Endometrial microvascular endothelial cells (primary cell): ENCODE data around the gene CD74. TPM values are rescaled to one million over a fixed set of nuclear protein-coding genes. Genes with fewer than 3 reads are reported as not detected.

Experiments used
- in situ Hi-C: cut with HindIII; loops from 2 replicates; pipeline ENCODE4 v1.10.0; 2017; ENCODE audit warnings: low sequenced_read_pairs, low pct_unique_long_range_greater_than_20kb; ENCODE audit errors: inconsistent ontology term
- total RNA-seq: library from RNA; depleted of rRNA; stranded (reverse); fragments of >200 nt; gene quantifications from one replicate; pipeline ENCODE4 v1.2.3, GENCODE V29; 2015; ENCODE audit errors: inconsistent ontology term

CD74 gene
- total RNA-seq, 1 donor from 2014 or later, result 9.4 TPM

DNA sequence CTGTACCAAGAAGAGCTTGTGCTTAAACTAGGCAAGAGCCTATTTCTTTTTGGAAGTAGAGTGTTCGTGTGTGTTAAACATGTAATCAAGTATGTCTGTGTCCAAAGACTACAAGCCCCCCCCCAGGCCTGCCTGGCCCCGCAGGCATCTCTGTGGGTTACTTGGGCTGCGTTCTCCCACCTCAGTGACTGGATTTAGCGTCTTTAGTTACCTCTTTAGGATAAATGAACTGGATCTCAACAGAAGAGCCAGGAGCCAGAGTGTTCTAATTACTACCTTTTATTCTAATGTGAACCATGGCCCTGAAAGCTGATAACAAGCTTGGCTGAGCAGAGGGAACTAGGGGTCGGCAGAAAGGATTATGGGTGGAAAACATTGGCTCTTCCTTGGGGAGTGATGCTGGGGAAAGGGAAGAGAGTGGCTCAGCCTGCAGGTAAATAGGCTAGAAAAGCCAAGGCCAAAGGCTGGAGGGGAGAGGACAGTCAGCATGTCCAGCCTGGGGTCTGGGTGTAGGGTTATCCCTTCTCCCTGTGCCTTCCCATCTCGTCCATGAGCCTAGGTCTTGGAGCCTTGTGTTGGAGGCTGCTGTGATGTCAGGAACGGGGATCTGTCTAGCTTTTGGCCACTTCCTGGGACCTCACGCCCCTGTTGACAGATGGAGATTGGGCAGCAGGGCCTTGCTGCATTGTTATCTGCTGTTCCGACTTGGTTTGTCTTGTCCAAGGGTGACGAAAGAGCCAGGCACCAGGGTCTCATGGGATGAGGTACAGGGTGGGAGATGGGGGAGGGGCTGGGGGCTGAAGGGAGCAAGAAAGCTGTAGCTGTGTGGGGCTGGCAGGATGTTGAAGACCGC lies 11.1 kb downstream of the CD74 start:
- in situ Hi-C loops, result no loop called here

DNA sequence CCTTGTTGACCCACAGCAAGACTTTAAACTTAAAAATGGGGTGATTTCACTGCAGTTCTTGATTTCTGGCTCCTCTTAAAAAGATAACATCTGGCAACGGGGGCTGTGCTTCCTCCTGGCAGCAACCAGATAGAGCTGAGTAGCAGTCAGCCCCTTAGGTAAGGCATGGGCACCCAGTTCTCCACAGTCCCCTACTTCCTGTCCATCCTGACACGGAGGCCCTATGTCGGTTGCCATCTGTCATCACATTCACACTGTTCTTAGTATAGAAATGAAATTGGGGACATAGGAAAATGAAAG lies 11.7 kb downstream of the CD74 start:
- in situ Hi-C loops, result no loop called here

DNA sequence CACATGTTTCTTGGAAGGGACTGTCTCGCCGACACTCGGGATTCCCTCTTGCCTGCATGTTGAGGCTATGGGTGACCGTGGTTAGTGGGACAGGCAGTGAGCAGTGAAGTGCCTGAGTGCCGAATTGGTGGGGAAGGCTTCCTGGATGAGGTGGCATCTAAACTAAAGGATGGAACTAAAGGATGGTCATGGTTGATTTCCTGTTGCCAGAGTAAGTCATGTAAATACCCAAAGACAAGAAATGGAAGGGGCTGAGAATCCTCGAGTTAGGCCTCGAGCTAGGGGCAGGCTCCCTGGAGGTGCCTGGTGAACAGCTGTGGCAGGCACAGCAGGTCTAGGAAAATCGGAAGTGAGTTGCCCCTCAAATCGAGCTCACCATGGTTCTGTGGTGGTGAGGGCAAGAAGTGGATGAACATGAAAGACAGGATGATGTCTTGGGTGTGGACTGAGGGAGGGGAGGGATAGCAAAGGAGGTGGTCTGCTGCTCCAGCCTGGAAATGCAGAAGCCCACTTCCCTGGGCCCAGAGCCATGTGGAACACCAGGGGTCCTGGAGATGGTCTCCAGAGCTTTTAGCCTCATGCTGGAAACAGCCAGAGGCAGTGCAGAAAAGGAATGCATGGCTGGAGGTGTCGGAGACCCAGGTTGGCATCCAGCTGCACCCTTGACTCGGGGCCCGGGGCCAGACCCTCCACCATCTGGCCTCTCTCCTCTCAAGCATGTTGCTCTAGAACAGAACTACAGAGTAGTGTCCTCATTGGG lies 12.2 kb downstream of the CD74 start:
- in situ Hi-C loops, result no loop called here

DNA sequence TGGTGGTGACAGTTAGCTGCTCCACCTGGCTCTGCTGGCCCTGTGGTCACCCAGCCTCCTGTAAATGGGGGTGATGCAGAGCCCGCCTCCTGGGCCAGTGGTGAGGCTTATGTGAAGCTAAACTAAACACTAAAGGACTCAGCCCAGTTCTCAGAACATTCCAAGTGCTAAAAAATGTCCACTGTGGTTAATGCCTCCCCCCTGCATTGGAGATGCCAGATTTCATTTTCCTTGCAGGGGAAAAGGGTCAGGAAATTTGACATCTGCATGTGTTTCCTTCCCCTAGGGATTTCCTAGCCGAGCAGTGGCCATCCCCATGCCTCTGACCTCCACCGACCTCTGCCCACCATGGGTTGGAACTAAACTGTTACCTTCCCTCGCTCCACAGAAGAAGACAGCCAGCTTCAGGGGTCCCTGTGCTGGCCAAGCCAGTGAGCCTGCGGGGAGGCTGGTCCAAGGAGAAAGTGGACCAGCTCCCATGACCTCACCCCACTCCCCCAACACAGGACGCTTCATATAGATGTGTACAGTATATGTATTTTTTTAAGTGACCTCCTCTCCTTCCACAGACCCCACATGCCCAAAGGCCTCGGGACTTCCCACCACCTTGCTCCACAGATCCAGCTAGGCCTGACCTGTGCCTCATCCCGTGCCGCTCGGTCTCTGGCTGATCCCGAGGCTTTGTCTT lies 13.0 kb downstream of the CD74 start:
- in situ Hi-C loops, result no loop called here

DNA sequence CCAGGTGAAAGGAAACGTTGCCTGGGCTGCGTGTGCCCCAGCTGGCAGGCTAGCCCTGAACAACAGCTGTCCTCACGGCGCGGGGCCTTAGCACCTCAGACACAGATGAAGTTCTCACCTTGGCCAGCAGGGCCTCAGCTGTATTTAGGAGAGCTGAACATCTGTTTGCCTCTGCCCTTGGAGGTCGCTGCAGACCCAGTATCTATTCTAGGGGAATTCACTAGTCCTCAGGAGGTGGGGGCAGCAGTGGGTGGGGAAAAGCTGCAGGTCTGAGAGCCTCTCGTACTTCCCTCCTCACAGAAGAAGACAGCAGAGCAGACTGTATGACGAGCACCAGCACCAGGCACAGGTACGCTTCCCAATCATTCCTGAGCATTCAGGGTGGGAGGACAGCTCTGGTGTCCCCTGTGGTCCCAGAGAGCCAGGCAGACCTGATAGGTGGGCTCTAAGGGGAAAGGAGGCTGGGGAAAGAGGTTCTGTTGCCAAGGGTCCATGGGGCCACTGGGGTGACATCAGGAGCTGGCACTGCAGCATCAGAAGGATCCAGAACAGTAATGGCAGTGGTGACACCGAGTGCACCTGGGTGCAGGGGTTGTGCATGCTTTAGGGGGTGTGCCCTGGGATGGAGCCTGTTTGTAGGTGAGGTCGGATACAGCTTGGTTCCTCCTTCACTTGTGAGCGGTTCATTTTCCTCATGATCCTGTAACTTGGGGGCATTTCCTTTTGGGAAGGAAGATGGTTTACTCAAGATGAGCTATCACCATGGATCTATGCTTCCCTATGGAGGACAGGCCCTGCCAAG lies 13.8 kb downstream of the CD74 start:
- in situ Hi-C loops, result no loop called here

DNA sequence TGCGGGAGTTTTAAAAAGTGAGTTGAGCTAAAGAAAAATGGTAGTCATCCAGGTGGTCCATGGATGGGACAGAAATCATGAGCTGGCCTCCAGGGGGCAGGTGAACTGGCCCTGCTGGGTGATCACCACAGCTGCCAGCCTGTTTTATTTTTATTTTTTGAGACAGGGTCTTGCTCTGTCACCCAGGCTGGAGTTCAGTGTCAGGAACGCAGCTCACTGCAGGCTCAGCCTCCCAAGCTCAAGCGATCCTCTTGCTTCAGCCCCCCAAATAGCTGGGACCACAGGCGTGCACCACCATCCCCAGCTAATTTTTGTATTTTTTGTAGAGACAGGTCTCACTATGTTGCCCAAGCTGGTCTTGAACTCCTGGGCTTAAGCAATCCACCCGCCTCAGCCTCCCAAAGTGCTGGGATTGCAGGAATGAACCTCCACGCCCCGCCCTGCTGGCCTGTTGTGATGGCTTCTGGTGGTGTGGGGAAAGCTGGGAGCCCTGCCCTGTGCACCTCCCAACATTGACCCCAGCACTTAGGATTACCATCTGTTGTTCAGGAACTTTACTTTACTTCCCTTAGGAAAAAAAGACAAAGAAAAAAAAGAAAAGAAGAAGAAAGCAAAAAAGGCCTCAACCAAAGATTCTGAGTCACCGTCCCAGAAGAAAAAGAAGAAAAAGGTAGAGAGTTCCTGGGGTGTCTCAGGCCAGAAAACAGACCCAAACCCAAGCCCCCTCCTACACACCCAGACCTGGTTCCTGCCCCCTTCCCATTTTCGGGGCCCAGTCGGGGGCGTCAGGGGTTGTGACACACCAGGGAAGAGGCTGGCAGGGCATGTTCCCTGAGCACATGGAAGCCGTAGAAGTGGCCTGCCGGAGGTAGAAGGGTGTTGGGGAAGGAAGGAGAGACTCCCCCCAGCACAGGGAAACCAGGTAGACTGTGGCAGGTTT lies 14.7 kb downstream of the CD74 start:
- in situ Hi-C loops, result no loop called here

DNA sequence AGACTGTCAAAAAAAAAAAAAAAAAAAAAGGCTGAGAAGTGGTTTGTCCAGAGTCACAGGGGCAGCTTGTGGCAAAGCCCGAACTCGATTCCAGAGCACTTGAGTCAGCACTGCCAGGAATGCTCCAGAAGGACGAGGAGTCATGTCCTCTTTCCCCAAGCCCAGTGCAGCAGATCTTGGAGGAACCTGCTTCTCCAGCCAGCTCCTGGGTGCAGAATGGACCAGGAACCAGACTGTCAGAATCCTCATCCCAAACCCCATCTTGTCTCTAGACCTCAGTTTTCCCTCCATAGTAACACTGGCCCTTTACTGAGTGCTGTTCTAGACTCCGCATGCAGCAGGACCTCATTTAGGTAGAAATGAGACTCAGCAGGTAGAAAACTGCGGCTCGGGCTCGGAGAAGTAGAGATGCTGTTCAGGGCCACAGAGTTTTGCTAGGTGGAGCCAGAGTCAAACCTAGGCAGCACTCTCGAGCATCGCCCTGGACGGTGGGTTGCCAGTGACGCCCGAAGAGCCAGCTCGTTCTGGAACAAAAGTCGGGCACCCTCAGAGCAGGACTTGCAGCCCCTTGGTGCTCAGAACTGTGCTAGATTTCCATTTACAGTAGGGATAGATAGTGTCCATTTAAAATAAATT lies 15.4 kb downstream of the CD74 start:
- in situ Hi-C loops, result no loop called here

DNA sequence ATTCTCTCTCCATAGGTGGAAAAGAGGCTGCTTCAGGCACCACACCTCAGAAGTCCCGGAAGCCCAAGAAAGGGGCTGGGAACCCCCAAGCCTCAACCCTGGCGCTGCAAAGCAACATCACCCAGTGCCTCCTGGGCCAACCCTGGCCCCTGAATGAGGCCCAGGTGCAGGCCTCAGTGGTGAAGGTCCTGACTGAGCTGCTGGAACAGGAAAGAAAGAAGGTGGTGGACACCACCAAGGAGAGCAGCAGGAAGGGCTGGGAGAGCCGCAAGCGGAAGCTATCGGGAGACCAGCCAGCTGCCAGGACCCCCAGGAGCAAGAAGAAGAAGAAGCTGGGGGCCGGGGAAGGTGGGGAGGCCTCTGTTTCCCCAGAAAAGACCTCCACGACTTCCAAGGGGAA lies 16.4 kb downstream of the CD74 start:
- in situ Hi-C loops, result no loop called here

DNA sequence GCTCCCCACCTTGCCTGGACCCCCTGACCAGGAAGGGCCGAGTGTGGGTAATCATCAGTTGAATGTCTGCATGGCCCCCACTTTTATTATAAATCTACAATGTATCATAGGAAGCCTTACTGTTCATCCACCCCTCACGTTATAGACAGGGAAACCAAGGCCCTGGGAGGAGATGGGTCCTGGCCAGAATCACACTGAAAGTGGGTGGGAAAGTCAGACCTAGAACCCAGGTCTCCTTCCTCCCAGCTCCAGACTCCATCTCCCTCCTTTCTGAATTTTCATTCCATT lies 17.1 kb downstream of the CD74 start:
- in situ Hi-C loops, result no loop called here

DNA sequence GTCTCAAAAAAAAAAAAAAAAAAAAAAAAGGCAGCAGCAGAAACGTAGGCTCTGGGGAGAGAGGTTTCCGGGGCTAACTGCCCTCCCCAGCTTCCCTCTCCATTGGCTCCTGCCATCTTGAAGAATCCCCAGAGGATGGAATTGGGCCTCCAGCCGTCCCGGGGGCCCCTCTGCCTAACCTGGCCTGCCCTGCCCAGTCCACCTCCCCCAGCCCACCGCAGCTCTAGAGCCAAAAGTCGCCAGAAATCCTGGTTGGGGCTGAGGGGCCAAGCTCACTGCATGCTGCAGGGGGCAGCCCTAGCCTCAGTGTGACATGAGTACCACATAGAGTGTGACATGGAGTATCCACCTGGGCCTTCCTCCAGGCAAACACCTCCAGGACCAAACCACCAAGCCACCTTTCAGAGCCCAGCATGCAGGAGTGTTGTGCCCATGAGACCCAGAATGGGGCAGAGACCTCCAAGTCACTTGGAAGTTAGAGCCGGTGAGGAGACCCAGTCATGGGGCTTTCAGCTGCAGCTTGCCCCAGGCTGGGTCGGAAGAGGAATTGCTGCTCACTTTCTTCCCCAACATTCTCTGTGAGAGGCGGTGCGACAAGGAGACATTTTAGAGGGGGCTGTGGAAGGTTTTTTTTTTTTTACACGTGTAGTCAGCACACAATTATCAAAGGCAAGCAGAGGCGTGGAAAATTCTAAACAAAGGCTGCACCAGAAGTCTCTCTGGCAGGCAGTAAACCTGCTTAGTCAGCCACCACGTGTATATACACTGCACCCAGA lies 17.6 kb downstream of the CD74 start:
- in situ Hi-C loops, result no loop called here

DNA sequence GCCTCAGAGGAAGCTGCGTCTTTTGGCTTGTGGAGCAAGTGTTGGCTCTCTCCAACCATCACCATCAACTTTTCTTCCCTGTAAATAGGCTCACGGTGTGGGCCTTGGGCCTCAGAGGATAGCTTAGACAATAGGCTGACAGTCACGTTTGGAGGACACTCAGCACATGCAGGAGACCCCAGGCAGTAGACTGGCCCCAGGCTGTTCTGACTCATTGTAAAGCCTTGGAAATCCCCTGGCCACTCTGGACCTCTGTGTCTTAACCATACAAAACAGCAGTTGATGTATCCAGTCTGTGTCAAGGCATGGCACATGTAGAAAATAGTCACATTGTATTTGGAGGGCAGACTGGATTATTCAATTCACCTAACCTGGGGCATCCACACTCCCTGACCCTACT lies 18.6 kb downstream of the CD74 start:
- in situ Hi-C loops, result no loop called here

DNA sequence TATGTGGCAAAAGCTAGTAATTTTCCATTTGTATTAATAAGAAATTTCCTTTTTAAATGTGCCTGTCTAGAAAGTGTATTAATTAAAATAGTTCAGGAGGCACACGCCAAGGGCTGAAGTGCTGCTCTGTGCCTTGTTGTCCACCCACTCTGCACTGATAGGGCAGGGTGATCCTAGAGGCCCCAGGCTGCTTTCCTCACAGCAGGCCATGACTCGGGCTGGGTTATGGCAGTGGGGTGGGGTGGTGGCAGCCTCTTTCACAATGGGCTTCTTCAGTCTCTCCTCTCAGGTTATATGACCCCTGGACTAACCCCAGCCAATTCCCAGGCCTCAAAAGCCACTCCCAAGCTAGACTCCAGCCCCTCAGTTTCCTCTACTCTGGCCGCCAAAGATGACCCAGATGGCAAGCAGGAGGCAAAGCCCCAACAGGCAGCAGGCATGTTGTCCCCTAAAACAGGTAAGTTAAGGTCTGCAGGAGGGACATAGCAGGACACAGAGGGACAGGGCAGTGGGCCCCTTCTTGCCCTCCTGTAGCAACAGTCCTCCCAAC lies 19.5 kb downstream of the CD74 start:
- in situ Hi-C loops, result no loop called here

DNA sequence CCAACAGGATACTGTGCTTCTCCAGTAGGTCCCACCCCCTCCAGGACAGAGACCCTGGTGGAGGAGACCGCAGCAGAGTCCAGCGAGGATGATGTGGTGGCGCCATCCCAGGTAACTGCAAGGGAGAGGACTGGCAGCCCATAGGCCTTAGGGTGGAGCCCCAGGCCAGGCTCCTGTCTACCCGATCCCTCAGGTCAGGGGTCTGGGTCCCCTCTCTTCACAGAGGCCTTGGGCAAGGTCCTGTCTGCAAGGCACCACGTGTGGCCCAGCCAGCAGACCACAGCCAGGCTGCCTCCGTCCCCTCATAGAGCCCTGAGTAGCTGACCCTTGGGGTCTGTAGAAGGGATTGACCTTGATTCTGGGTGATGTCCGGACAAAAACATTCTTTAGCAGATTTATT lies 20.0 kb downstream of the CD74 start:
- in situ Hi-C loops, result no loop called here

DNA sequence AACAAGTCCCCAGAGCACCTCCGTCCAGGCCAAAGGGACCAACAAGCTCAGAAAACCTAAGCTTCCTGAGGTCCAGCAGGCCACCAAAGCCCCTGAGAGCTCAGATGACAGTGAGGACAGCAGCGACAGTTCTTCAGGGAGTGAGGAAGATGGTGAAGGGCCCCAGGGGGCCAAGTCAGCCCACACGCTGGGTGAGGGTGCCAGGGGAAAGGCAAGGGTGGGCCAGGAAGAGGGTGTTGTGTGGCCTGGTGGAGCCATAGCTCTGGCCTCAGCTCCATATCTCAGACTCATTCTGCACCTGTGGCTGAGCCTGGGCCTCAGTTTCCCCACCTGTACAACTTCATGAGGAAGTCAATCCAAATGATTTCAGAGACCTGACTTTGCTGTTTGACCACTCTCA lies 20.7 kb downstream of the CD74 start:
- in situ Hi-C loops, result no loop called here

DNA sequence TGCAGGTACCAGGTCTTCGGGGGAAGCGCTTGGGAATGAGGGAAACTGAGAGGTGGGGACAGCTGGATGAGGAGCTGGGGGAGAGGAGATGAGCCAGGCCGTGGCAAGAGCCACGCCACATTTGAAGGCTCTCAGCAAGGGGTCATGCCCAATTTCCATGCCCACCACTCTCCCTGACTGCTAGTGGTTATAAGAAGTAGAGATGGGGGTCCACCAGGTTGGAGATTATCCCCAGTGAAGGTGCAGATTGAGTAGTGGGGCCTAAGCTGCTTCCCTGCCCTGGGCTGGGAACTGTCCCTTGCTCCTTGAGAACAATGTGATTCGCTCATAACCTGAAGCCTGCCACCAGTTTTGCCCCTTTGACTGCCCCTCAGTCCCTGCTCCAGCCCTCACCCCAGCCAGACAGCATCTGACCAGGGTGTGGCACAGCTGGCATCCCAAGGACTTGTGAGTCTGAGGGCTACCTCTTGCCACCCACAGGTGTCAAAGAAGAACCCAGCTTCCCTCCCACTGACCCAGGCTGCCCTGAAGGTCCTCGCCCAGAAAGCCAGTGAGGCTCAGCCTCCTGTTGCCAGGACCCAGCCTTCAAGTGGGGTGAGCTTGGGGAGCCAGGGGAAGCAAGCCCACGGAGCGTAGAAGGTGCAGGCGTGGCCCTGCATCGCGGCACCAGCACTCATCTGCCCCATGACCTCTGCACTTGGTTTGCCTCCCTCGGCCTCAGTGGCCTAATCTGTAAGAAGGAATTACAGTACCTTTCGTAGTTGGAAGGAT lies 21.5 kb downstream of the CD74 start:
- in situ Hi-C loops, result no loop called here

DNA sequence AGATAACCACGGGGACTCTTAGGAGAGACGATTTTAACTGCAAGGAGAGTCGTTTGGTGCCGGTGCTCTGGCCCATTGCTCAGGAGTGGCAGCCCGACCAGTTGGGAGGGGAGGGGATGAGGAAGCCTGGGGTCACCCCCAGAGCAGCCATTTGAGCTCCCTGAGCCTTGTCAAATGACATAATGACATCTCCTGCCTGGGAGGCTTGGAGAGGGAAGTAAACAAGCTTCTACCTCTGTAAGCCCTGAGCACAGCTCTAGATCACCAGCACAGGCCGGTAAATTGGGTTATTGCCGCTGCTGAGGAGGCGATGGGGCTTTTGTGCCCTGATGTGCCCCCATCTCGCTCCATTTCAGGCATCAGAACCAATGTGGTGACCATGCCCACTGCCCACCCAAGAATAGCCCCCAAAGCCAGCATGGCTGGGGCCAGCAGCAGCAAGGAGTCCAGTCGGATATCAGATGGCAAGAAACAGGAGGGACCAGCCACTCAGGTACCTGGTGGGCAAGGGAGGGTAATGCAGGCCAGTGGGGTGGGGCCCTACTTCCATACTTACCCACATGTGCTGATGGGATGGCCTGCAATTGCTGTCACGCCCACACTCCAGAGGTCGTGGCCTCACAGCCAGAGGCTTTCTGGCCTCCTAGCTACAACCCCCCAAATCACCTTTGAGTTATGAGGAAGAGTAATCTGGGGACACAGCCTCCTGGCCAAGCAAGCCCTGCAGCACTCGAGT lies 23.0 kb downstream of the CD74 start:
- in situ Hi-C loops, result no loop called here
